Testis (tissue), 3 donors: ENCODE data around the gene RNF126. TPM values are rescaled to one million over a fixed set of nuclear protein-coding genes. Genes with fewer than 3 reads are reported as not detected.

Source experiments
- DNase-seq: peaks from one replicate; pipeline ENCODE4 v3.0.0-alpha.2; 2019
- H3K27ac ChIP-seq, 2 donors: fragments of 200-600 bp; sonication (generic); one replicate each; pipeline ENCODE4 v1.5.1; 2019
- H3K27me3 ChIP-seq: fragments of 200-600 bp; sonication (generic); one replicate; pipeline ENCODE4 v1.5.1; 2019
- H3K36me3 ChIP-seq: fragments of 200-600 bp; sonication (generic); one replicate; pipeline ENCODE4 v1.5.1; 2017; ENCODE audit warnings: low read depth; ENCODE audit errors: missing control alignments
- H3K4me1 ChIP-seq: fragments of 200-600 bp; sonication (generic); one replicate; pipeline ENCODE4 v1.5.1; 2019
- H3K4me3 ChIP-seq, 2 donors: fragments of 200-600 bp; sonication (generic); one replicate each; pipeline ENCODE4 v1.5.1; 2017 to 2019
- H3K9me3 ChIP-seq: fragments of 200-600 bp; sonication (generic); one replicate; pipeline ENCODE4 v1.5.1; 2017
- POLR2A ChIP-seq: fragments of 450-650 bp; IDR thresholded peaks from one replicate; pipeline ENCODE4 v1.6.1; 2017; ENCODE audit warnings: antibody characterized with exemption, mild to moderate bottlenecking, moderate library complexity
- WGBS, 2 donors: methylation state at CpG; one replicate each; pipeline ENCODE4 v1.1.5; 2018; 5-methylcytosine and 5-hydroxymethylcytosine counted together
- intact Hi-C: fragments of 100-400 bp; cut with DNase I; formaldehyde crosslinking; loops from one replicate; pipeline ENCODE4 v1.15.1; 2023; ENCODE audit warnings: low total_unique reads
- polyA plus RNA-seq: library from polyadenylated mRNA; stranded (reverse); fragments of 350-450 nt; fragmentation: Illumina TruSeq; extraction: RNeasy Lipid Tissue Mini Kit (QIAGEN cat#74804); gene quantifications from one replicate; pipeline ENCODE4 v1.2.3, GENCODE V29; 2014; ENCODE audit warnings: low read depth, low replicate concordance; ENCODE audit not compliant: insufficient read depth
- total RNA-seq, 2 donors: library from RNA; depleted of rRNA; stranded (reverse); fragments of >200 nt; gene quantifications; one replicate each; pipeline ENCODE4 v1.2.3, GENCODE V29; 2016
- TF ChIP-seq, protein P1 (sequence below), 3 experiments: fragments of 450-650 bp in 2 of 3; fragments of 200-600 bp in 1 of 3; sonication (generic) in 1 of 3; IDR thresholded peaks; one replicate each; pipeline ENCODE4 v1.5.1; 2016 to 2019; ENCODE audit warnings: antibody characterized with exemption in 3 of 3, mild to moderate bottlenecking in 2 of 3, moderate library complexity in 1 of 3

The RNF126 gene
- total and polyA plus RNA-seq, 3 donors from 2014 or later, result 107 to 158 (median 148) TPM

DNA sequence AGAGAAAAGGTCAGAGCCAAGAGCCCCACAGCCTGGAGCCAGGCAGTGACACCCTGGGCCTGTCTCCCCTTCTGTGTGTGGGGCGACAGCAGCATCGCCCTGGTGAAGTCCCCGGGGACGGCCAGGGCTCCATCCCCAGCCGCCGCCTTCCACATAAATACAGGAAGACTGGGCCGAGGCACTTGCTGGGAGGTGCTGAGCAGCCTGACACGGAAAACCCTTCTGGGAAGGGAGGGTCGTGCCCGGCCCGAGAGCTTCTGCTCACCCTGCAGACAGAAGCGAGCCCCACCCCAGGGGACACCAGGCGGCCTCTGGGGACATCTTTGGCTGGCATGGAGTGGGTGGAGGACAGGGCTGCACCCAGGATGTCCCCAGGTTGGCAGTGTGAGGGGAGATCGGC lies 18.2 kb downstream of the RNF126 start:
- Histone ChIP-seq H3K4me3 (no peak overlapping the region), H3K9me3 (no peaks in the 10 kb centered on the region), H3K27me3 (no peaks in the 10 kb centered on the region), H3K36me3 (no peaks in the 10 kb centered on the region), H3K27ac (no peak overlapping the region), H3K4me1 (peaks cover 9% of the 10 kb centered on the region)
- 84% methylated on average over 14 of the region's 14 CpGs; no CpG with 5 or more reads in 1 of the 2 donors for WGBS, 2 donors
- TF ChIP-seq POLR2A, result no peak
- TF ChIP-seq, protein P1, sequence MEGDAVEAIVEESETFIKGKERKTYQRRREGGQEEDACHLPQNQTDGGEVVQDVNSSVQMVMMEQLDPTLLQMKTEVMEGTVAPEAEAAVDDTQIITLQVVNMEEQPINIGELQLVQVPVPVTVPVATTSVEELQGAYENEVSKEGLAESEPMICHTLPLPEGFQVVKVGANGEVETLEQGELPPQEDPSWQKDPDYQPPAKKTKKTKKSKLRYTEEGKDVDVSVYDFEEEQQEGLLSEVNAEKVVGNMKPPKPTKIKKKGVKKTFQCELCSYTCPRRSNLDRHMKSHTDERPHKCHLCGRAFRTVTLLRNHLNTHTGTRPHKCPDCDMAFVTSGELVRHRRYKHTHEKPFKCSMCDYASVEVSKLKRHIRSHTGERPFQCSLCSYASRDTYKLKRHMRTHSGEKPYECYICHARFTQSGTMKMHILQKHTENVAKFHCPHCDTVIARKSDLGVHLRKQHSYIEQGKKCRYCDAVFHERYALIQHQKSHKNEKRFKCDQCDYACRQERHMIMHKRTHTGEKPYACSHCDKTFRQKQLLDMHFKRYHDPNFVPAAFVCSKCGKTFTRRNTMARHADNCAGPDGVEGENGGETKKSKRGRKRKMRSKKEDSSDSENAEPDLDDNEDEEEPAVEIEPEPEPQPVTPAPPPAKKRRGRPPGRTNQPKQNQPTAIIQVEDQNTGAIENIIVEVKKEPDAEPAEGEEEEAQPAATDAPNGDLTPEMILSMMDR (IDR thresholded peaks at IDR 0.05), result no peak
- intact Hi-C loops, result no loop called here
- DNase-seq, result no peak

DNA sequence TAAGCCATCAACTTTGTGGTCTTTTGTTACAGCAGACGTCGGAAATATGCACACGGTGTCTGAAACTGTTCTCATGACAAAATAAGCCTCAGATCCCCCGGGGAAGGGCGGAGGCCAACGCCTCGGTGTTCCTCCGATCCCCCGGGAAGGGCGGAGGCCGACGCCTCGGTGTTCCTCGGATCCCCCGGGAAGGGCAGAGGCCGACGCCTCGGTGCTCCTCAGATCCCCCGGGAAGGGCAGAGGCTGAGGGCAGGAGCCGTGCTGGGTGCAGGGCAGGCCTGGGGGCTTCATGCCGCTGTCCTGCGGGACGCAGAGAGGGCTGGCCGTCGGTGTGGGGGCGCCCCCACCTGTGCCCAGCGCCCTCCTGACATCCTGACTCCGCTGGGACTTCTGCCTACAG lies 18.7 kb downstream of the RNF126 start:
- no peaks in the 10 kb centered on the region for H3K36me3 ChIP-seq
- no peaks in the 10 kb centered on the region for H3K27me3 ChIP-seq
- DNase-seq, result no peak
- WGBS, 2 donors, result 81% methylated on average over 22 to 28 of the region's 28 CpGs
- no peaks in the 10 kb centered on the region for H3K9me3 ChIP-seq
- no peak for TF ChIP-seq POLR2A
- H3K4me1 ChIP-seq, result peaks cover 9% of the 10 kb centered on the region
- intact Hi-C loops, result no loop called here
- no peak overlapping the region for H3K27ac ChIP-seq
- H3K4me3 ChIP-seq, result no peak overlapping the region

DNA sequence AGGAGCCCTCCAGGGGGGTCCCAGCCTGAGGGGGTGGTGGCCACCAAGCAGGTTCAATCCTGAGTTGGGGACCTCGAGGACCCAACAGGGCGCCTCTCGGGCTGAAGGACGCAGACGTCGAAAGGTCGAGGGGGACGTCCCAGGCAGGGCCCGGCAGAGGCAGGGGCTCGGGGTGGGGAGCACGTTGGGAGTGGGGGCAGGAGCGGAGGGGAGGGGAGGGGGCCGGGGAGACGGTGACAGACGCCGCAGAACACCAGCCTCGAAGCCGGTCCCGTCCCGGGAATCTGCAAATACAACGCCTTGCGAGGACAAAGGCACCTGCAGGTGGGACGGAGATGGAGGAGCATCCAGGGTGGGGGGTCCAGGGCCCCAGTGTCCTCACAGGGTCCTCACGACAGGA lies 19.3 kb downstream of the RNF126 start:
- Histone ChIP-seq H3K27ac (no peak overlapping the region), H3K36me3 (no peaks in the 10 kb centered on the region), H3K4me1 (peaks cover 15% of the 10 kb centered on the region), H3K9me3 (no peaks in the 10 kb centered on the region), H3K4me3 (no peak overlapping the region), H3K27me3 (no peaks in the 10 kb centered on the region)
- WGBS, 2 donors, result 90 to 92% methylated on average over 24 of the region's 24 CpGs
- no peak for DNase-seq
- intact Hi-C loops, result no loop called here
- TF ChIP-seq, protein P1 (IDR thresholded peaks at IDR 0.05), result no peak
- no peak for TF ChIP-seq POLR2A

DNA sequence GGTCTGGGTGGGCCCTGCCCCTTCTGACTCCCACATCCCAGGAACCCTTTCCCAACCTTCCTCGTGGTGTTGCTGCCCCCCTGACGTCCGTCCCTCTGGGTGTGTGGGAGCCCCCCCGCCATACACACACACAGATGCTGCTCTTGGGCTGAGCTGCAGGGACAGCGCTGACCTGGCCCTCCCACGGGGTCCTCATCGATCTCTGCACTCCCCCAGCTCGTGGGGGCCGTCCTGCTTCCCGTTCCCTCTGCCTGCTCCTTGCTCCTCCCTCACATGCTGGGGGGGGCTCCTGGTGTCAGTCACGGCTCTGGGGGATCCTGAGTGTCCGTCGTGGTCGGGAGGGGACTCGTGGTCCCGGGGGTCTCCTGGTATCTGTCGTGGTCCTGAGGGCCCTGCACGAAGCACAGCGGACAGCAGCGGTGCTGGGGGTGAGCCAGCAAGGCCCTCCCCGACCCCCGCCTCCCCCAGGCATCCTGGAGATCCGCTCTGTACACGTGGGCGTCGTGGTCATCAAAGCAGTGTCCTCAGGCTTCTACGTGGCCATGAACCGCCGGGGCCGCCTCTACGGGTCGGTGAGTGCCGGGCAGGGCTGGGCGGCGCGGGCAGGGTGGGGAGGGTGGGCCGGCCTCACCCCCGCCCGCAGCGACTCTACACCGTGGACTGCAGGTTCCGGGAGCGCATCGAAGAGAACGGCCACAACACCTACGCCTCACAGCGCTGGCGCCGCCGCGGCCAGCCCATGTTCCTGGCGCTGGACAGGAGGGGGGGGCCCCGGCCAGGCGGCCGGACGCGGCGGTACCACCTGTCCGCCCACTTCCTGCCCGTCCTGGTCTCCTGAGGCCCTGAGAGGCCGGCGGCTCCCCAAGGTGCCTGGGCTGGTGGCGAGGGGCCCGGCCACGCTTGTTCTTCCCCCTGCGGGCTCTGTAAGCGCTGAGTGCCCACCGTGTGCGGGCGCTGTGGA lies 20.0 kb downstream of the RNF126 start:
- Histone ChIP-seq H3K9me3 (no peaks in the 10 kb centered on the region), H3K36me3 (no peaks in the 10 kb centered on the region), H3K27me3 (no peaks in the 10 kb centered on the region), H3K27ac (no peak overlapping the region), H3K4me1 (peaks cover 15% of the 10 kb centered on the region), H3K4me3 (no peak overlapping the region)
- no peak for DNase-seq
- WGBS, 2 donors, result 69 to 72% methylated on average over 10 to 54 of the region's 70 CpGs
- TF ChIP-seq POLR2A, result no peak
- TF ChIP-seq, protein P1 (IDR thresholded peaks at IDR 0.05), result no peak
- intact Hi-C loops, result no loop called here

DNA sequence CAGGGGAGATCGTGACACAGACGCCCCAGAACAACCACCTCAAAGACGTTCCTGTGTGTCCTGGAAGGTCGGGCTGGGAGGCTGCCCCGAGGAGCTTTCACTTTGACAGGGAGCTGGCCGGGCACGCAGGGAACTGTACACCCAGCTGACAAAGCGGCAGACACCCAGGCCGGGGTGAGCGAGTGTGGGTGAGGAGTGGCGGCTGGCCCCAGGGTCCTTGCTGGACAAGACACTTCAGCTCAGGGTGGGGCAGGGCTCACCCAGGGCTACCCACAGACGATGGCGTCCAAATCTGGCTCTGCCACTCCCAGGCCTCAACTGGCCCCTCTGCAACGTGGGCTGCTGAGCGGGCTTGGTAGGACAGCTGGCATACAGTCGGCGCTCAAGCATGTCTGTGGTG lies 21.3 kb downstream of the RNF126 start:
- H3K36me3 ChIP-seq, result no peaks in the 10 kb centered on the region
- no peaks in the 10 kb centered on the region for H3K27me3 ChIP-seq
- no peak for TF ChIP-seq POLR2A
- TF ChIP-seq, protein P1 (IDR thresholded peaks at IDR 0.05), result no peak
- no peak overlapping the region for H3K27ac ChIP-seq
- no peak for DNase-seq
- H3K4me3 ChIP-seq, result no peak overlapping the region
- no peaks in the 10 kb centered on the region for H3K9me3 ChIP-seq
- H3K4me1 ChIP-seq, result peaks cover 15% of the 10 kb centered on the region
- intact Hi-C loops, result no loop called here
- 74 to 88% methylated on average over 5 to 15 of the region's 17 CpGs for WGBS, 2 donors
